Measurements from ENCODE around the gene PCSK9. TPM values are rescaled to one million over a fixed set of nuclear protein-coding genes. Genes with fewer than 3 reads are reported as not detected.

PCSK9 gene
- total RNA-seq, 2 experiments from 2014 or later = not detected

GRCh38 chr1:55040083-55040932 is 960 bp downstream of the PCSK9 start:
- Histone ChIP-seq H3K27ac (ENCODE audit: low read depth in 1 of 2, low read length in 2 of 2) (no peak overlapping the region), H3K36me3 (ENCODE audit: insufficient read depth, low read length) (no peaks in the 10 kb centered on the region), H3K4me3 (ENCODE audit: low read length) (no peak overlapping the region), H3K9me3 (ENCODE audit: control insufficient read depth in 1 of 2, insufficient read depth in 1 of 2, low read length in 2 of 2) (peaks cover 0 to 11% of the 10 kb centered on the region in 2 experiments), H3K27me3 (ENCODE audit: control insufficient read depth in 1 of 2, insufficient read depth in 2 of 2, low read length in 2 of 2) (peaks cover 26 to 54% of the 10 kb centered on the region in 2 experiments), H3K4me1 (ENCODE audit: insufficient read depth, low read length) (no peaks in the 10 kb centered on the region)
- Mint-ChIP-seq H3K4me3 (no peak overlapping the region), H3K9me3 (no peaks in the 10 kb centered on the region), H3K4me1 (ENCODE audit: low read depth) (no peaks in the 10 kb centered on the region), H3K36me3 (ENCODE audit: low read depth) (no peaks in the 10 kb centered on the region), H3K27ac (no peak overlapping the region), H3K27me3 (peaks cover 74% of the 10 kb centered on the region)
- POLR2A ChIA-PET = no interaction called here
- CTCF ChIA-PET = no interaction called here
- TF ChIP-seq CTCF (IDR thresholded peaks at IDR 0.05) = no peak
- ATAC-seq (ENCODE audit: poor library complexity) (no peak), DNase-seq (no peak)
- intact Hi-C loops (cut with DNase I, micrococcal nuclease) = no loop called here

- Mint-ChIP-seq H3K4me1 (ENCODE audit: low read depth) (no peaks in the 10 kb centered on the region), H3K9me3 (no peaks in the 10 kb centered on the region), H3K4me3 (no peak overlapping the region), H3K27me3 (peaks cover 67% of the 10 kb centered on the region), H3K36me3 (ENCODE audit: low read depth) (no peaks in the 10 kb centered on the region), H3K27ac (no peak overlapping the region)
- no peak for TF ChIP-seq CTCF (IDR thresholded peaks at IDR 0.05)
- no peaks in the 10 kb centered on the region for H3K36me3 ChIP-seq (ENCODE audit: insufficient read depth, low read length)
- H3K4me3 ChIP-seq (ENCODE audit: low read length) = no peak overlapping the region
- intact Hi-C loops (cut with DNase I, micrococcal nuclease) = no loop called here
- DNase-seq = no peak
- no peak overlapping the region for H3K27ac ChIP-seq (ENCODE audit: low read depth in 1 of 2, low read length in 2 of 2)
- peaks cover 0 to 11% of the 10 kb centered on the region in 2 experiments for H3K9me3 ChIP-seq (ENCODE audit: control insufficient read depth in 1 of 2, insufficient read depth in 1 of 2, low read length in 2 of 2)
- ChIA-PET POLR2A (no interaction called here), CTCF (no interaction called here)
- H3K4me1 ChIP-seq (ENCODE audit: insufficient read depth, low read length) = no peaks in the 10 kb centered on the region
- ATAC-seq (ENCODE audit: poor library complexity) = no peak
- peaks cover 24 to 47% of the 10 kb centered on the region in 2 experiments for H3K27me3 ChIP-seq (ENCODE audit: control insufficient read depth in 1 of 2, insufficient read depth in 2 of 2, low read length in 2 of 2)
These were observed 1.7 kb downstream of the PCSK9 start for GRCh38 chr1:55040933-55041494.

GRCh38 chr1:55041613-55042012 is 2.3 kb downstream of the PCSK9 start:
- DNase-seq = no peak
- no peak overlapping the region for H3K27ac ChIP-seq (ENCODE audit: low read depth in 1 of 2, low read length in 2 of 2)
- Mint-ChIP-seq H3K27ac (no peak overlapping the region), H3K9me3 (no peaks in the 10 kb centered on the region), H3K4me3 (no peak overlapping the region), H3K36me3 (ENCODE audit: low read depth) (no peaks in the 10 kb centered on the region), H3K4me1 (ENCODE audit: low read depth) (no peaks in the 10 kb centered on the region), H3K27me3 (peaks cover 62% of the 10 kb centered on the region)
- ATAC-seq (ENCODE audit: poor library complexity) = no peak
- POLR2A ChIA-PET = no interaction called here
- no peaks in the 10 kb centered on the region for H3K4me1 ChIP-seq (ENCODE audit: insufficient read depth, low read length)
- CTCF ChIA-PET = no interaction called here
- H3K36me3 ChIP-seq (ENCODE audit: insufficient read depth, low read length) = no peaks in the 10 kb centered on the region
- no peak for TF ChIP-seq CTCF (IDR thresholded peaks at IDR 0.05)
- H3K27me3 ChIP-seq (ENCODE audit: control insufficient read depth in 1 of 2, insufficient read depth in 2 of 2, low read length in 2 of 2) = peaks cover 21 to 42% of the 10 kb centered on the region in 2 experiments
- intact Hi-C loops (cut with DNase I, micrococcal nuclease) = no loop called here
- peaks cover 0 to 11% of the 10 kb centered on the region in 2 experiments for H3K9me3 ChIP-seq (ENCODE audit: control insufficient read depth in 1 of 2, insufficient read depth in 1 of 2, low read length in 2 of 2)
- H3K4me3 ChIP-seq (ENCODE audit: low read length) = no peak overlapping the region

Data from CD4-positive, alpha-beta T cell (primary cell).